ENCODE measurements around the gene CD109. TPM values are rescaled to one million over a fixed set of nuclear protein-coding genes. Genes with fewer than 3 reads are reported as not detected.

CD109 gene
- total and polyA plus RNA-seq, 10 donors = 0.17 to 6.9 (median 3.8) TPM

- no peak overlapping the region for H3K27ac ChIP-seq
- TF ChIP-seq POLR2A (IDR thresholded peaks at IDR 0.05) (no peak), CTCF (IDR thresholded peaks at IDR 0.05 in 8 of 11, conservative IDR thresholded peaks at IDR 0.05 in 3 of 11) (no peak), POLR2AphosphoS5 (IDR thresholded peaks at IDR 0.05) (no peak)
- H3K4me3 ChIP-seq = no peak overlapping the region
- intact Hi-C loops (cut with DNase I; ENCODE audit: low total_unique reads) = no loop called here
- WGBS, 5 donors = 67 to 92% (median 84%) methylated on average over 3 of the region's 3 CpGs
- no peak for DNase-seq
- H3K27me3 ChIP-seq (replicated peaks in 1 of 7) = no peaks in the 10 kb centered on the region
- no peaks in the 10 kb centered on the region for H3K36me3 ChIP-seq
- no peaks in the 10 kb centered on the region for H3K9me3 ChIP-seq
- H3K4me1 ChIP-seq = no peaks in the 10 kb centered on the region
Observed at GRCh38 chr6:73867411-73867810, 171.4 kb downstream of the CD109 start.

- no peak overlapping the region for H3K27ac ChIP-seq
- intact Hi-C loops (cut with DNase I; ENCODE audit: low total_unique reads) = no loop called here
- no peak for DNase-seq
- no peaks in the 10 kb centered on the region for H3K27me3 ChIP-seq (replicated peaks in 1 of 7)
- H3K4me1 ChIP-seq = no peaks in the 10 kb centered on the region
- no peaks in the 10 kb centered on the region for H3K36me3 ChIP-seq
- H3K9me3 ChIP-seq = no peaks in the 10 kb centered on the region
- WGBS, 5 donors = 88 to 95% (median 94%) methylated on average over 3 of the region's 3 CpGs
- H3K4me3 ChIP-seq = no peak overlapping the region
- TF ChIP-seq POLR2A (IDR thresholded peaks at IDR 0.05) (no peak), POLR2AphosphoS5 (IDR thresholded peaks at IDR 0.05) (no peak), CTCF (IDR thresholded peaks at IDR 0.05 in 8 of 11, conservative IDR thresholded peaks at IDR 0.05 in 3 of 11) (no peak)
Observed at GRCh38 chr6:73870907-73871306, 174.9 kb downstream of the CD109 start.

GRCh38 chr6:73873081-73873480, 177.1 kb downstream of the CD109 start:
- H3K27ac ChIP-seq = no peak overlapping the region
- H3K4me1 ChIP-seq = no peaks in the 10 kb centered on the region
- no peaks in the 10 kb centered on the region for H3K27me3 ChIP-seq (replicated peaks in 1 of 7)
- no peak overlapping the region for H3K4me3 ChIP-seq
- no peaks in the 10 kb centered on the region for H3K9me3 ChIP-seq
- intact Hi-C loops (cut with DNase I; ENCODE audit: low total_unique reads) = no loop called here
- no peaks in the 10 kb centered on the region for H3K36me3 ChIP-seq
- DNase-seq = no peak
- TF ChIP-seq POLR2AphosphoS5 (IDR thresholded peaks at IDR 0.05) = no peak
- no peak for TF ChIP-seq CTCF (IDR thresholded peaks at IDR 0.05 in 8 of 11, conservative IDR thresholded peaks at IDR 0.05 in 3 of 11)
- no peak for TF ChIP-seq POLR2A (IDR thresholded peaks at IDR 0.05)

Other genes with a start within 250 kb of the CD109 start
- gene CGAS, start 243.9 kb upstream of the CD109 start, total RNA-seq = 10 to 100 TPM; 14.4 to 24.3 (median 20.9) TPM
- 1 to 10 TPM; 3.2 to 8.8 (median 3.5) TPM for gene CGAS, start 243.9 kb upstream of the CD109 start, polyA plus RNA-seq
- gene MTO1, start 234.5 kb upstream of the CD109 start, total RNA-seq = 10 to 100 TPM; 31.7 to 50.2 (median 45.3) TPM
- 10 to 100 TPM; 17.8 to 26.4 (median 23.6) TPM for gene MTO1, start 234.5 kb upstream of the CD109 start, polyA plus RNA-seq
- gene EEF1A1, start 175.2 kb upstream of the CD109 start, total RNA-seq = over 10,000 TPM in 1 of 7 donors, 1,000 to 10,000 TPM in 6; 7,486 to 10,079 (median 8,893) TPM
- over 10,000 TPM; 12,419 to 13,640 (median 12,484) TPM for gene EEF1A1, start 175.2 kb upstream of the CD109 start, polyA plus RNA-seq
- 10 to 100 TPM; 10.1 to 22.8 (median 14.4) TPM for gene SLC17A5, start 42.2 kb upstream of the CD109 start, total RNA-seq
- gene SLC17A5, start 42.2 kb upstream of the CD109 start, polyA plus RNA-seq = 1 to 10 TPM; 1.1 to 3.8 (median 2.2) TPM